C4-2B (cell line): ENCODE data around the gene SLC28A3.

ENCODE experiments used
- H3K27ac ChIP-seq: fragments of 450-650 bp; 2 replicates; pipeline ENCODE4 v1.5.1; 2017
- ZFX ChIP-seq: fragments of 450-650 bp; IDR thresholded peaks from 2 replicates; pipeline ENCODE4 v1.6.1; 2017
- TF ChIP-seq, protein P1 (sequence below): fragments of 450-650 bp; conservative IDR thresholded peaks from 2 replicates; pipeline ENCODE4 v1.5.1; 2017; ENCODE audit warnings: mild to moderate bottlenecking

Gene SLC28A3

DNA sequence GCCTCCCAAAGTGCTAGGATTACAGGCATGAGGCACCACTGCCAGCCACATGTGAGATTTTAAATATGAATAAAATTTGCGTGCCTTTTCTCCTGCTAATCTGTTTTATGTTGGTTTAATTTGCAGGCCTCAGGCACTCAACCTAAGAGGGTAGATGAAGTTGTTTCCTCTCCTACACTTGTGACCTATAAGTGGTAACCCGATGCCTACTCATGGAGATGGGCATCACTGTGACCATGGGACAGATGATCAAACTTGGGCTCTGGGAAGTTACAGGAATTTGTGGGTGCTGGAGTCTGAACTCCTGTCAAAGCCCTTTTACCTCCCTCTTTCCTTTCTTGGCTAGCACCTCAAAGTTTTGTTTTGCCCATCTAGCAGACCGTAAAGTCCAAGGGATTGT, 1.1 kb downstream of the SLC28A3 start:
- no peak for TF ChIP-seq ZFX
- TF ChIP-seq, protein P1, sequence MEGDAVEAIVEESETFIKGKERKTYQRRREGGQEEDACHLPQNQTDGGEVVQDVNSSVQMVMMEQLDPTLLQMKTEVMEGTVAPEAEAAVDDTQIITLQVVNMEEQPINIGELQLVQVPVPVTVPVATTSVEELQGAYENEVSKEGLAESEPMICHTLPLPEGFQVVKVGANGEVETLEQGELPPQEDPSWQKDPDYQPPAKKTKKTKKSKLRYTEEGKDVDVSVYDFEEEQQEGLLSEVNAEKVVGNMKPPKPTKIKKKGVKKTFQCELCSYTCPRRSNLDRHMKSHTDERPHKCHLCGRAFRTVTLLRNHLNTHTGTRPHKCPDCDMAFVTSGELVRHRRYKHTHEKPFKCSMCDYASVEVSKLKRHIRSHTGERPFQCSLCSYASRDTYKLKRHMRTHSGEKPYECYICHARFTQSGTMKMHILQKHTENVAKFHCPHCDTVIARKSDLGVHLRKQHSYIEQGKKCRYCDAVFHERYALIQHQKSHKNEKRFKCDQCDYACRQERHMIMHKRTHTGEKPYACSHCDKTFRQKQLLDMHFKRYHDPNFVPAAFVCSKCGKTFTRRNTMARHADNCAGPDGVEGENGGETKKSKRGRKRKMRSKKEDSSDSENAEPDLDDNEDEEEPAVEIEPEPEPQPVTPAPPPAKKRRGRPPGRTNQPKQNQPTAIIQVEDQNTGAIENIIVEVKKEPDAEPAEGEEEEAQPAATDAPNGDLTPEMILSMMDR: no peak
- no peak overlapping the region for H3K27ac ChIP-seq

- no peak overlapping the region for H3K27ac ChIP-seq
- TF ChIP-seq, protein P1: no peak
- no peak for TF ChIP-seq ZFX
These were observed 1.8 kb downstream of the SLC28A3 start for GRCh38 chr9:84338792-84339191.

DNA sequence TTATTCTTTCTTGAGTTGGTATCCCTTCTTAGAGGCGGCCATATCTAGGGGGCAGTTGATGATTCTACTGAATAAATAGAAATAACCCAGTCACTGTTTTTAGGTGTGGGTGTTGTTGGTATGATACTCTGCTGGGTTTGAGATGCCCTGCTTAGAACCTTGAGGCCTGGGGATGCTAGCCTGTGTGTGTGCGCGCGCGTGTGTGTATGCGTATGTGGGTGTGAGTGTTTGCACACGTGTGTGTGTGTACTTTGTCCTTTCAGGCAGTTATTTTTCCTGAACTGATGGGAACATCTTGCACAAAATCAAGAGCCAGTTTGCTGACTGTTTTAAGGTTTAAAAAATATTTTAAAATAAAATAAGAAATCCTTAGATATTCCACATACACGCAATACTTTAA, 3.3 kb downstream of the SLC28A3 start:
- TF ChIP-seq, protein P1: no peak
- no peak for TF ChIP-seq ZFX
- H3K27ac ChIP-seq: no peak overlapping the region

DNA sequence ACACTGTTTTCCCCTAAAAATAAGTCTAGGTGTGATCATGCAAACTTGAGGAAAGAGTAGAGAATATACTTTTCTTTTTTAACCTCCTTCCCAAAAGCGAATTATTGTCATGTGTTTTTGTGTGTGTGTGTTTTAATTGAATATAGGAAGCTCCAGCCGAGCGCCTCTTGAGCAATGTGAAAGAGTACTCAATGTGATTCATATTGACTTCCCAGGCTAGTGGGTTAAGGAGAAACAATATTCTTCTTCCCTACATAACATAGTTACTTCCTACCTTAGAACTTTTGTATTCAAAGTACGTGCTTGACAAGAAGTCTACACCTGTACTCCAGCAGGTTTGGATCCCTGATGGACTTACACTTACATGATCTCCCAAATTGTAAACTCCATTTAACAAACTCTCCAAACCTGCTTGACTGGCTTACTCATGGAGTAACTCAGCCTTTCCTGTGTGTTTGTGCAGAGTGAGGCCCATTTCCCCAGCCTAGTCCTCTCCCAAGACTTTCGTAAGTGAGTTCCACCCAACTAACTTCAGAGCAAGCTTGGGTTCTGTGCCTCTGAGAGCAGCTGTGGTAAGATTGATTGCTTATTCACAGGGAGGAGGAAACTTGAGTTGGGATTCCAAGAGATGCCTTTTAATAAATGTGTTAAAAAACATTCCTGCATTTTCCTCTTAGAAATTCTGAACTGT, 9.3 kb downstream of the SLC28A3 start:
- no peak for TF ChIP-seq ZFX
- TF ChIP-seq, protein P1: no peak
- no peak overlapping the region for H3K27ac ChIP-seq

GRCh38 chr9:84330246-84330645, 10.3 kb downstream of the SLC28A3 start:
- no peak for TF ChIP-seq ZFX
- TF ChIP-seq, protein P1: no peak
- no peak overlapping the region for H3K27ac ChIP-seq

- no peak for TF ChIP-seq ZFX
- TF ChIP-seq, protein P1: no peak
These were observed 13.4 kb downstream of the SLC28A3 start for GRCh38 chr9:84327184-84327583.

DNA sequence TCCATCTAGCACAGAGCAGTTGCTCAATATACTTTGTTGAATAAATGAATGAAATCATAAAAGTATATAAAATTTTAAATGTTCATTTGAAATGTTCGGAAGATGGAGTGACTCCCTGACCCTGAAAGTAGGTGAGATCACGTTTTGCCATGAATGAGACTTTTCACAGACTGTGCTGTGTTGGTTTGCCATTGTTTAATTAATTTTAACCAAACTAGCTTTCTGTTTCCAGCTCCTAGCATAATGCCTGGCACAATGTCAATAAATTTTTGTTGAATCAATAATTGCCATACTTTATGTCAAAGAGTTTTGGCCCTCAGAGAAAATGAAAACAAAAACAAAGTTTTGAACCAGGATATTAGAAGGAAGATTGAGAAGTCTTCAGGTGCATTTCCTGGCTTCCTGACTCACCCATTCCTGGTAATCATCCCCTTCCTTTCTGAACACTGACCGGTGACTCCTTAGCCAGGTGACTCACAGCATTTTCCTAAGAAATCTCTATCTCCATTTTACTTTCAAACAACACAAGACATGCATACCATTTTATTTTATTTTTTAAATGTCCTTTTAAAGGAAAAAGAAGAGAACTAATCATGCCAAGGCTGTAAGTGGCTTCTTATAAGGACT, 15.1 kb downstream of the SLC28A3 start:
- no peak overlapping the region for H3K27ac ChIP-seq
- TF ChIP-seq ZFX: no peak
- TF ChIP-seq, protein P1: no peak

More at GRCh38 chr9:84327184-84327583, 13.4 kb downstream of the SLC28A3 start:
- no peak overlapping the region for H3K27ac ChIP-seq
